DND-41 (cell line): Measurements from ENCODE around the gene CEACAM21.

Source experiments
- ATAC-seq: fragments of 200-7000 bp; cut with Tn5 transposase; 3 replicates; pipeline ENCODE4 v1.9.1; 2021; ENCODE audit warnings: low read depth; ENCODE audit not compliant: insufficient read depth
- DNase-seq: peaks from one replicate; pipeline ENCODE4 v3.0.0-alpha.2; 2020
- H2AFZ ChIP-seq: 2 replicates; pipeline ENCODE4 v1.6.0; 2012; ENCODE audit warnings: low read depth, low read length
- H3K27ac ChIP-seq: 2 replicates; pipeline ENCODE4 v1.5.1; 2012; ENCODE audit warnings: low read length, inconsistent platforms
- H3K27me3 ChIP-seq: fragments of 200-600 bp; sonication (generic); 2 replicates; pipeline ENCODE4 v1.6.0; 2012; ENCODE audit warnings: low read length, mild to moderate bottlenecking, inconsistent platforms; ENCODE audit not compliant: insufficient read depth, poor library complexity
- H3K36me3 ChIP-seq: 2 replicates; pipeline ENCODE4 v1.5.1; 2012; ENCODE audit warnings: low read length, inconsistent platforms; ENCODE audit not compliant: insufficient read depth
- H3K4me1 ChIP-seq: 2 replicates; pipeline ENCODE4 v1.5.1; 2012; ENCODE audit warnings: mild to moderate bottlenecking, low read length; ENCODE audit not compliant: insufficient read depth
- H3K4me2 ChIP-seq: 2 replicates; pipeline ENCODE4 v1.6.0; 2012; ENCODE audit warnings: mild to moderate bottlenecking, moderate library complexity, low read length, inconsistent platforms; ENCODE audit not compliant: insufficient read depth
- H3K4me3 ChIP-seq, 2 experiments: fragments of 200-600 bp in 1 of 2; shearing (Covaris generic) in 1 of 2; 2 replicates each; pipeline ENCODE4 v1.5.1; 2012 to 2016; ENCODE audit warnings: inconsistent platforms in 2 of 2, low read length in 2 of 2, mild to moderate bottlenecking in 2 of 2, low read depth in 1 of 2, moderate library complexity in 1 of 2
- H3K79me2 ChIP-seq: 2 replicates; pipeline ENCODE4 v1.6.0; 2012; ENCODE audit warnings: low read length, inconsistent platforms; ENCODE audit not compliant: insufficient read depth
- H3K9ac ChIP-seq: 2 replicates; pipeline ENCODE4 v1.6.0; 2012; ENCODE audit warnings: low read depth, mild to moderate bottlenecking, inconsistent platforms, low read length, moderate library complexity
- H3K9me3 ChIP-seq: 2 replicates; pipeline ENCODE4 v1.5.1; 2012; ENCODE audit warnings: low read length, moderate library complexity, mild to moderate bottlenecking, inconsistent platforms; ENCODE audit not compliant: insufficient read depth, severe bottlenecking
- H4K20me1 ChIP-seq: 2 replicates; pipeline ENCODE4 v1.6.0; 2012; ENCODE audit warnings: low read length; ENCODE audit not compliant: insufficient read depth
- EZH2 ChIP-seq: IDR thresholded peaks from 3 replicates; pipeline ENCODE4 v1.6.1; 2012; ENCODE audit warnings: borderline replicate concordance, low read depth, mild to moderate bottlenecking, moderate library complexity, low read length, inconsistent platforms; ENCODE audit not compliant: severe bottlenecking
- TF ChIP-seq, protein P1 (sequence below): IDR thresholded peaks from 2 replicates; pipeline ENCODE4 v1.5.1; 2012; ENCODE audit warnings: borderline replicate concordance, low read length, moderate library complexity, mild to moderate bottlenecking; ENCODE audit not compliant: poor library complexity, severe bottlenecking; ENCODE audit errors: extremely low read depth

Gene CEACAM21

GRCh38 chr19:41627966-41628675 is 52.2 kb downstream of the CEACAM21 start:
- Histone ChIP-seq H3K4me1 (no peaks in the 10 kb centered on the region), H3K4me3 (no peak overlapping the region), H3K36me3 (no peaks in the 10 kb centered on the region), H4K20me1 (no peaks in the 10 kb centered on the region), H3K79me2 (no peaks in the 10 kb centered on the region), H3K9me3 (peaks cover 3% of the 10 kb centered on the region), H2AFZ (no peak overlapping the region), H3K27me3 (no peaks in the 10 kb centered on the region), H3K9ac (no peak overlapping the region), H3K4me2 (no peak overlapping the region), H3K27ac (no peak overlapping the region)
- ATAC-seq (no peak), DNase-seq (no peak)
- no peak for TF ChIP-seq EZH2
- TF ChIP-seq, protein P1, sequence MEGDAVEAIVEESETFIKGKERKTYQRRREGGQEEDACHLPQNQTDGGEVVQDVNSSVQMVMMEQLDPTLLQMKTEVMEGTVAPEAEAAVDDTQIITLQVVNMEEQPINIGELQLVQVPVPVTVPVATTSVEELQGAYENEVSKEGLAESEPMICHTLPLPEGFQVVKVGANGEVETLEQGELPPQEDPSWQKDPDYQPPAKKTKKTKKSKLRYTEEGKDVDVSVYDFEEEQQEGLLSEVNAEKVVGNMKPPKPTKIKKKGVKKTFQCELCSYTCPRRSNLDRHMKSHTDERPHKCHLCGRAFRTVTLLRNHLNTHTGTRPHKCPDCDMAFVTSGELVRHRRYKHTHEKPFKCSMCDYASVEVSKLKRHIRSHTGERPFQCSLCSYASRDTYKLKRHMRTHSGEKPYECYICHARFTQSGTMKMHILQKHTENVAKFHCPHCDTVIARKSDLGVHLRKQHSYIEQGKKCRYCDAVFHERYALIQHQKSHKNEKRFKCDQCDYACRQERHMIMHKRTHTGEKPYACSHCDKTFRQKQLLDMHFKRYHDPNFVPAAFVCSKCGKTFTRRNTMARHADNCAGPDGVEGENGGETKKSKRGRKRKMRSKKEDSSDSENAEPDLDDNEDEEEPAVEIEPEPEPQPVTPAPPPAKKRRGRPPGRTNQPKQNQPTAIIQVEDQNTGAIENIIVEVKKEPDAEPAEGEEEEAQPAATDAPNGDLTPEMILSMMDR, result no peak
